ENCODE data around the gene LINC01488.
A peak's percentile ranks its signal among the peaks of the same experiment; 100 is the strongest.

Gene LINC01488

DNA sequence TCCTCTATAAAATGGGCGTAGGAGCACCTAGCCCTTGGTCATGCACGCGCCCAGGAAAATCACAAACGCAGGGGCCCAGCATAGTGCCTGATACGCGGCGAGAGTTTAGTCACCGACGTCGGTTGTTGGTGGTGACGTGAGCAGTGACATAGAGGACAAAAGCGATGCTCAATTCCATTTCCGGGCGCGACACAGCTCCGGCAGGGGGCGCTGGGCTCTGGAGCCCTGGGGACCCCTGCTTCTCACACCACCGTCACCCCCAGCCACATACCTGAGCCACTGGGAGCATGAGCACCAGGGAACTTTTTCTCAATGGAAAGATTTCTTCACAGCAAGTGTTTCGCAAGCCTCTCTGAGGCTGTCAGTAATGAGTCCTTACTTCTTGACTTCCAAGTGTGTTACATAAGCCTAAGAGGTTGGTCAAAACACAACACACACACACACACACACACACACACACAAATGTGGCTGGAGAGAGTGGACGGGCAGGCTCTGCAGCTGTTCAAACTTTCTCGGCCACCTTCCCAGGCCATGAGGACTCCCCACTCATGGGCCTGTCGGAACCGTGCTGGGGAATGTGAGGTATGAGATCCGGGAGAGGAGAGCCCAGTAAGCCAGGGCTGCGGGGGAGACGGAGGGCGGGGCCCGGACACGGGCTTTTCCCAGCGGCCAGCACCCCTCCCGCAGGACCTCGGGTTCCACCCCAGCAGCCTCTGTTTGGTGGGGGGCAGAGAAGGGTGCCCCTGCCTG is 36.9 kb upstream of the LINC01488 start:
- no peak for DNase-seq (ENCODE audit: low read depth, low spot score)
- no peak overlapping the region for H3K4me3 ChIP-seq (ENCODE audit: low read length)

- DNase-seq (ENCODE audit: low read depth, low spot score) = no peak
- no peak overlapping the region for H3K4me3 ChIP-seq (ENCODE audit: low read length)
Measured at GRCh38 chr11:69445131-69445470, 36.4 kb upstream of the LINC01488 start.

DNA sequence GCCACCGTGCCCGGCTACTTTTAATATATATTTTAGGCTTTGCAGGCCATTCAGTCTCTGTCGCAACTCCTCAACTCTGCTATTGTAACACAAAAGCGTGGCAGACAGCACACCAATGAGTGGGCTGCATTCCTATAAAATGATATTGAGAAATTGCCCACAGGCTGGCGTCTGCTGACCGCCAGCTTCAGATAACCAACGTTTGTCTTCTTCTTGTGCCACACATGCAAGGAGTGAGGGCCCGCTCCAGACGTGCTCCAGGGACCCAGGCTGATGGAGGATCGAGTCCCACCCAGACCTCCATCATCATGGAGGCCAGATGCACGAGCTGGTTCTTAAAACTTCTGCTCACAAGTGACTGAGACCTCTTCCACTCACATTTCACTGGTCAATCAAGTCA is 35.4 kb upstream of the LINC01488 start:
- DNase-seq (ENCODE audit: low read depth, low spot score) = no peak

DNA sequence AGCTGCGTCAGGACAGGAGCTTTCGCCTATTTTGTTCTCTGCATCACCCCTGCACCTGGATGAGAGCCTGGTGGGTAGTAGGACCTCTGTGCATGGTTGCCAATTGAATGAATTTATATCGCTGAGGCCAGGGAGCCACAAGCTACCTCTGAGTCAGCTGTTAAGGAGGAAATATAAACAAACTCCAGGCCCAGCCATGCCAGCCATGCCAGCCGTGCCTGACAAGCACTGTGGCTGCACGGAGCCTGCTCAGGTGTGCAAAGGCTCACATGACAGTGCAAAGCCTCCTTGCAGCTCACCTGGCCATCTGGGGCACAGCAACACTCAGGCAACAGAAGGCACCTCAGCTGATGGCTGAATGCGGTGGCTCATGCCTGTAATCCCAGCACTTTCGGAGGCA is 33.7 kb upstream of the LINC01488 start:
- H3K4me3 ChIP-seq (ENCODE audit: low read length) = no peak overlapping the region
- DNase-seq (ENCODE audit: low read depth, low spot score) = no peak

More for the DNA sequence above, 35.4 kb upstream of the LINC01488 start:
- no peak overlapping the region for H3K4me3 ChIP-seq (ENCODE audit: low read length)

DNA sequence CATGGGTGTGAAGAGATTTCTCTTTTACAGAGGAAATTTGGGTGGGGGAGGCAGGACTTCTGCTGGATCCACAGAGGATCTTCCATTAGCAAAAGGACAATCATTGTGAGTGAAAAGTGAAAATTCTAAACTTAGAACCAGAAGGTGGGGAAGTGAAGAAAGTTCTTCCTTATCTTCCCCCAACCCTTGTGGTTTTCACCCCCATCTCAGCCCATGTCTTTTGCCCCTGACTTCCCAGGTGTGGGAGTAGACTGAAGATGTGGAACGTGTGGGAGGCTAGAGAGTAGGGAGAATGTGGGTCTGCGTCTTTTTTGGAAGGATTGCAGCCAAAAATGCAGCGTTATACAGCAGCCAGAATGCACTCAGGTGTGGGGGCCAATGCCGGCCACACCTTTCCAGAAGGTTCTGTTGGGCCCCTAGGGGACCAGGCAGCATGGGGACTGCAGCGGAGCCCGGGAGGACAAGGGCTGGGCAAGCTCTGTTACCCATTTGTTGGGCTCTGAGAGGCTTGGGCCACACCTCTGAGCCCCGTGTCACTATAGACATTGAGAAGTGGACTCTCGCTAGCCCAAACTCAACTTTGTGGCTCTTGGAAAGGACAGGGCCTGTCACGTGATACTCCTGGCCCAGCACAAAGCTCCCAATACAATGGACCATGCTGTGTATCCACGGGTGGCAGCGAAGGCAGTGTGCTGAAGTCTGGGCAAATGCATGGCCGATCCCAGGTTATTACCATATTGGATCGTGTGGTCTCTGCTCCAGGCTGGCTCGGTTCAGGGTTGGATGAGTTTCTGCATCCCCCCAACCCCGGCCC is 32.8 kb upstream of the LINC01488 start:
- DNase-seq (ENCODE audit: low read depth, low spot score) = no peak
- no peak overlapping the region for H3K4me3 ChIP-seq (ENCODE audit: low read length)

GRCh38 chr11:69449320-69450063 is 32.0 kb upstream of the LINC01488 start:
- no peak for DNase-seq (ENCODE audit: low read depth, low spot score)
- no peak overlapping the region for H3K4me3 ChIP-seq (ENCODE audit: low read length)

DNA sequence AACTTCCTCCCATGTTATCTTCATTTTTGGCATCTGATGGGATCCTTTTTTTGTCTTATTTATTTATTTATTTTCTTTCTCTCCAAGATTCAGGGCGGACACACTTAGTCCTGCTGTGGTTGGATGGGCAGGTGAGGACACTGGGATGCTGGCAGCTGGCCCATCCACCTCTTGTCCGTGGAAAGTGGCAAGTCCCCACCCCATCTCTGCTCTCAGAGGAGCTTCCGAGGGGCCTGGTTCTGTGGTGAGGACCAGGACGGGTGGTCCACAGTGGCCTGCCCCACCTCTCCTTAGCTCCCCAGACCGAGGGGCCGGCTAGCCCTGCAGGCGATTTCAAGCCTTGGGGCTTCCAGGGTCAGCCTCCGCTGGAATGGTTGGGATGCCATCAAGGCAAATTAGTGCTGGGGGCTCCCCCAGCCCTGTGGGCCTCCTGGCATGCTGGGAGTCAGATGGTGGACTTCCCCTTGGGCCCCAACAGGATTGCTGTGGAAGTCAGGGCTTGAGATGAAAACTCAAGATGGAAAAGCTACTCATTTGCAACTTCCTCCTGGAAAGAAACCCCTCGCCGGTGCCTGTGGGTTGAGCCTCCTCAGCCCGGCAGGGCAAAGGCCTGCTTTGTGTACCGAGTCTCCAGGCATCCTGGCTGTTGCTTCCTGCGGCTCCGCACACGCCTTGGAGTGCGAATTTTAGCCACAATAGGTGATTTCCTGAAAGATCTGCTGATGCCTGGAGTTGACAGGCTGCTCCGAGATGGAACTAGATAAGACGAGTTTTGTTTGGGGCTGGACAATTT is 31.2 kb upstream of the LINC01488 start:
- DNase-seq (ENCODE audit: low read depth, low spot score) = no peak
- H3K4me3 ChIP-seq (ENCODE audit: low read length) = no peak overlapping the region

DNA sequence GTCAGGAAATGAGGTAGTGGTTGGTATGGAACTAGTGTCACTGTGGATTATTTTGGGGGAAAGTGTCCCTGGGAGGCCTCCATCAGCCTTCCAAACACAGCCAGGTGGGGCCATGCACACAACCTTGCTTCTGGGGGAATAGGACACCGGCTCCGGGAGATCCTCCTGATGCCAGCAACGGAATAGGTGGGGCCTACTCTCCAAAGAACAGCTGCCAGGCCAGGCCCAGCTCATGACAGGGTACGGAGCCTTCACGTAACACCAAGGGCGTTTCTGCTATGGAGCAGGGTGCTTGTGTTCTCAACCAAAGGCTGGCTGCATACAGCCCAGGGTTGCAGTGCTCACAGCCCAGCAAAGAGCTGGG is 30.6 kb upstream of the LINC01488 start:
- no peak for DNase-seq (ENCODE audit: low read depth, low spot score)
- H3K4me3 ChIP-seq (ENCODE audit: low read length) = no peak overlapping the region

- H3K4me3 ChIP-seq (ENCODE audit: low read length) = no peak overlapping the region
- no peak for DNase-seq (ENCODE audit: low read depth, low spot score)
Measured at GRCh38 chr11:69451289-69451688, 30.2 kb upstream of the LINC01488 start.

DNA sequence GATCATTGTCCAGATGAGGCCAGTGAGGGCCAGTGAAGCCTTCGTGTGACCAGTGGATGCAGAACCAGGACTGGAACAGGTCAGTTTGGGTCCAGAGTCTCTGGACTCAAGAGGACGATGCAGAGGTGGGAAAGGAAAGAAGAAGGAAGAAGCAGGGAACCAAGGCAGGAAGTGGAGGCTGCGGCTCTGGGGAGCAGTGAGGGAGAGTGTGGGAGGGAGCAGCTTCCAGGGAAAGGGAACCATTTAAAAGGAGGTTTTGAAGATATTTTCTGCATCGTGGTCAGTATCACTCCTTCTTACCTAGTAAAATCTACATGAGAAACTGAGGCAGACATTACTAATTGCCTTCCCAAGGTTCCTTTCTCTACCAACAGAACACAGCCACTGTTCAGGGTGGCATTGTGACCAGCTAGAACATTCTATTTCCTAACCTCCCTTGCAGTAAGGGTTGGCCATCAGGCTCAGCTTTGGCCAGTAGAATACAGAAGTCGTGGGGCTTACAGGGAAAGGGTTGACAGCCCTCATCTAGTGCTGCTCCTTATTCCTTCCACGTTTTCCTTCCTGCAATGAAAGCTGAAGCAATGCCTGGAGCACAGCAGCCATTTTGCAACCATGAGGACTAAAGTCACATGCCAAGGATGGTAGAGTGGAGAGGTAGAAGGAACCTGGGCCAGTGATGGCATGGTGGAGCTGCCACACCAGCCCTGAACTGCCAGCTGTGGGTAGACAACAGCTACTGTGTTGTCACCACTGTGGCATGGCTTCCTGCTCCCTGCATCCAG is 29.1 kb upstream of the LINC01488 start:
- H3K4me3 ChIP-seq (ENCODE audit: low read length) = no peak overlapping the region

GRCh38 chr11:69453151-69453550 is 28.3 kb upstream of the LINC01488 start:
- no peak for DNase-seq (ENCODE audit: low read depth, low spot score)
- H3K4me3 ChIP-seq (ENCODE audit: low read length) = no peak overlapping the region

More for the DNA sequence above, 29.1 kb upstream of the LINC01488 start:
- DNase-seq (ENCODE audit: low read depth, low spot score) = no peak

DNA sequence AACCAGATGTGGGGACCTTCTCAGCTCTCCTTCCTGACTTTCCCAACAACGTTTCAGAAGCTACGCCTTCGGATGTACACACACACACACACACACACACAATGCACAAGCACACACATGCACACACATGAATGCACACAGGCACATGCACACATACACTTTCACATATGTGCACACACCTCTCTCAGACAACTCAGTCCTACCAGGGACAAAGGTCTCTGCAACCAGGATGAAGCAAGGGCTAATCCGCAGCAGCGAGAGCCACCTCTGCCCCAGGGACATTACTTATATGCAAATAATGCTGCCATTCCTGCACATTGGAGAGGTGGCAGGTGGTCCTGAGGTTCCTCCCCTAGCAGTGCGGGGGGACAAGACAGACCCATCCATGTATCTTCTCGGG is 27.4 kb upstream of the LINC01488 start:
- no peak for DNase-seq (ENCODE audit: low read depth, low spot score)
- no peak overlapping the region for H3K4me3 ChIP-seq (ENCODE audit: low read length)

DNA sequence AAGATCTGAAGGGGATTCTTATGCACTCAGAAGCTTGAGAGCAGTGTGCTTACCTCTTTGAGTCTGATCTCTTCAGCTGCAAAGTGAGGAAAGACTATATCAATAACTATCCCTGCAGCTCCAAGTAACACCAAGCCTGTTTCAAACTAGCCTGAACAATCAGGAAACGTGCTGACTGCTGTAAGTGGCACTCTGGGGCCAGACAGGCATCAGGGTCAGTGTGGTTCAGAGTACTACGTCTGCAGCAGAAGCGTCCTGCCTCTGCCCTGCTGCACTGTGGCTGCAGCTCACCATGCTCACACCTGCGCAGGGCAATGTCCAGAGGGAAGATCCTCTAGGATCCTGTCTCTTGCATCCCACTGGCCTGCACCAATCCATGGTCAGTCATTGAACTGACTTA is 25.5 kb upstream of the LINC01488 start:
- H3K4me3 ChIP-seq (ENCODE audit: low read length) = no peak overlapping the region
- no peak for DNase-seq (ENCODE audit: low read depth, low spot score)

- no peak overlapping the region for H3K4me3 ChIP-seq (ENCODE audit: low read length)
- no peak for DNase-seq (ENCODE audit: low read depth, low spot score)
Measured at GRCh38 chr11:69456712-69457111, 24.8 kb upstream of the LINC01488 start.

DNA sequence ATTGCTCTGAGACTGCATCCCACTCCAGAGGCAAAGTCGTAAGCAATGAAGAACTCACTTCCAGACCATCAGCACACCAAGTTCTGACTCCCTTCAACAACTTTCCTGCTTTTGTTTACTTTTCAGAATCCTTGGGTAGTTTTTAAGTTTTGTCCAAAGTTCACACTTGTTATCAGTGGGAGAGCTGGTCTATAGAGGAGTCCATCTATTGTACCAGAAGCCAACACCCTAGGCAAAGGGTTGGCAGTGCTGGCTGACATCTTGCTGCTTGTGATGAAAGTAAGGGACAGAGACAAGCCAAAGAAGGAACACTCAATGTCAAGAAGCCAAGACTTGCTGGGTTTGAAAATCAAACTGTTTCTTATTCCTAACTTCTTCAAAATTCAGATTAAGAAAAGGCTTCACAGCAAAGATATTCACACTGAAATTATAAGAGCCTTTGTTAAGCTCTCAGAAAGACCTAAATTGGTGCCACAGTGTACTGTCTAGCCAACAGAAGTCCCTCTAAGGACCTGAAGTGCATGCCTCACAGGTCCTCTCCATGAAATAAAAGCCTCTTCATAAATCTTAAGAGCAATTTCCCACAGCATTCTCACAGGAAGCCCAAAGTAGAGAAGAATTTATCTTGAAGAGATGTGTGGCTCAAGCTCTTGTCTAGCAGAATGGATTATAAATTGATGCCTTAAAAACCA is 21.5 kb upstream of the LINC01488 start:
- no peak for DNase-seq (ENCODE audit: low read depth, low spot score)
- H3K4me3 ChIP-seq (ENCODE audit: low read length) = no peak overlapping the region

GRCh38 chr11:69460540-69461257 is 20.8 kb upstream of the LINC01488 start:
- H3K4me3 ChIP-seq (ENCODE audit: low read length) = no peak overlapping the region
- DNase-seq (ENCODE audit: low read depth, low spot score) = no peak

DNA sequence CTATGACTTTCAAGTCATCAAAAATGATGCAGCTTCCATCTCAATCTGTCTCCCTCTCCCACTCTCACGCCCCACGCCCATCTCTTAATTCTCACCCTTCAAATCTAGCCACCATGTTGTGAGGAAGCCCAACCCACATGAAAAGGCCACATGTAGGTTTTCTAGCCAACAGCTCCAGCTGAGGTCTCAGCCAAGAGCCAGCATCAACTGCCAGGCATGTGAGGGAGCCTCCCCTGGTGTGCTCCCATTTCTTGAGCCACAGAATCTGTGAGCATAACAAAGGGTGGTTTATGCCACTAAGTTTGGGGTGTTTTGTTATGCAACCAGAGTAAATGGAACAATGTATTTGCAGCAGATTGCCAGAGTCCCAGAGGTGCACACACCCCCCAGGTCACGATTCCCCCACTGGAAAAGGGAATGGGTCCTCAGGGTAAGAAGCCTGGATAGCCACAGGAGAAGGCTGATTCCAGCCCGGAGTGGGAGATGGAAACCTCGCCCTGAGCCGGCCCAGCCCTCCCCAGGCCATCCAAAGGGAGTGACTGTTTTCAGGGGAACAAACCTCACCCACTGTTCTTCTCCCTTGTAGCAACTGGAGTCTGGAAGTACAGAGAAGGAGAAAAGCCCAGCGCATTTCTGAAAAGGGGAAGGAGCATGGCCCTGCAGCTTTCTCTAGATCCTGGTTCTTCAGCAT is 20.0 kb upstream of the LINC01488 start:
- DNase-seq (ENCODE audit: low read depth, low spot score) = peak; percentile 9
- H3K4me3 ChIP-seq (ENCODE audit: low read length) = no peak overlapping the region

Data from Jurkat, Clone E6-1 (cell line).